Left renal cortex interstitium (tissue), 4 donors: Measurements from ENCODE around the gene ZNF275. TPM values are rescaled to one million over a fixed set of nuclear protein-coding genes. Genes with fewer than 3 reads are reported as not detected.
"Not testable (repeated sequence)": the region's sequence is repeated elsewhere in the genome, so short reads cannot be mapped to it uniquely, and the experiment has no call there.

Experiments
- DNase-seq, 4 donors: peaks; one replicate each; pipeline ENCODE4 v3.0.0-alpha.2; 2013; ENCODE audit warnings: low read depth in 4 of 4, low spot score in 2 of 4, missing footprints in 1 of 4
- polyA plus RNA-seq, 4 donors: library from polyadenylated mRNA; unstranded; fragments of 120-200 nt; gene quantifications; one replicate each; pipeline ENCODE4 v1.2.1, GENCODE V29; 2013; ENCODE audit not compliant: insufficient read length in 4 of 4

ZNF275 gene
- polyA plus RNA-seq, 4 donors, result 16.8 to 21.7 (median 19.0) TPM

GRCh38 chrX:153386097-153386496, 52.1 kb downstream of the ZNF275 start:
- no peak for DNase-seq

GRCh38 chrX:153387345-153387744, 53.4 kb downstream of the ZNF275 start:
- no peak for DNase-seq

GRCh38 chrX:153387987-153388721, 54.2 kb downstream of the ZNF275 start:
- no peak for DNase-seq

- no peak for DNase-seq
These were observed 54.9 kb downstream of the ZNF275 start for GRCh38 chrX:153388722-153389459.

GRCh38 chrX:153389460-153389768, 55.5 kb downstream of the ZNF275 start:
- not testable (repeated sequence) for DNase-seq

- DNase-seq, result no peak
These were observed 58.8 kb downstream of the ZNF275 start for GRCh38 chrX:153392642-153393321.

- no peak for DNase-seq
These were observed 60.7 kb downstream of the ZNF275 start for GRCh38 chrX:153394612-153395011.

- no peak for DNase-seq
These were observed 61.8 kb downstream of the ZNF275 start for GRCh38 chrX:153395613-153396319.

- DNase-seq, result no peak
These were observed 62.6 kb downstream of the ZNF275 start for GRCh38 chrX:153396320-153397195.

- no peak for DNase-seq
These were observed 63.5 kb downstream of the ZNF275 start for GRCh38 chrX:153397256-153397960.

- DNase-seq, result no peak
These were observed 64.5 kb downstream of the ZNF275 start for GRCh38 chrX:153398275-153398960.

- no peak for DNase-seq
These were observed 66.5 kb downstream of the ZNF275 start for GRCh38 chrX:153400146-153401132.

- no peak for DNase-seq
These were observed 67.3 kb downstream of the ZNF275 start, which contains the start of gene PNMA6E for GRCh38 chrX:153401133-153401764. PNMA6E (minus strand) TSS chrX:153401350; CDS start chrX:153398849, 2,501 bp downstream.
